WI38 (cell line): ENCODE data around the gene RREB1.

Experiments used
- H3K4me3 ChIP-seq: 2 replicates; pipeline ENCODE4 v1.5.1; 2011; ENCODE audit warnings: low read depth, mild to moderate bottlenecking, control low read depth, low read length
- TF ChIP-seq, protein P1 (sequence below): IDR thresholded peaks from 2 replicates; pipeline ENCODE4 v1.5.1; 2012; ENCODE audit warnings: low read depth, mild to moderate bottlenecking, control low read depth, low read length

The RREB1 gene

DNA sequence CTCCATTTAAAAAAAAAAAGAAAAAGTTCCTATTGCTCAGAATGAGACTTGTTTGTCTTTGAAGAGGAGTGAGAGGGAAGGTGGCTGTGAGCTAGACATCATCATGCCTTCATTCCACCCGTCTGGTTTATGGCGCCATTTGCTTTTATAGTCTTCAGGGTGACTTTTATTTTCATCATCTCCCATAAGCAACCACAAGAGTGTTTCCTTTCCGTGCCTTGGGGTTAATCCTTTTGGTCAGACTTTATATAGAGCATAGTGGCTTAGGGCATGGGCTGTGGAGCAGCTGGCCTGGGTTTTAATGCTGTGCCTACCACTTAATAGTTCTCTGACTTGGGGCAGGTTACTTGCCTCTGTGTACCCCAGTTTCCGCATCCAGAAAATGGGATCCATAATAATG, 77.8 kb downstream of the RREB1 start:
- H3K4me3 ChIP-seq = no peak overlapping the region
- TF ChIP-seq, protein P1, sequence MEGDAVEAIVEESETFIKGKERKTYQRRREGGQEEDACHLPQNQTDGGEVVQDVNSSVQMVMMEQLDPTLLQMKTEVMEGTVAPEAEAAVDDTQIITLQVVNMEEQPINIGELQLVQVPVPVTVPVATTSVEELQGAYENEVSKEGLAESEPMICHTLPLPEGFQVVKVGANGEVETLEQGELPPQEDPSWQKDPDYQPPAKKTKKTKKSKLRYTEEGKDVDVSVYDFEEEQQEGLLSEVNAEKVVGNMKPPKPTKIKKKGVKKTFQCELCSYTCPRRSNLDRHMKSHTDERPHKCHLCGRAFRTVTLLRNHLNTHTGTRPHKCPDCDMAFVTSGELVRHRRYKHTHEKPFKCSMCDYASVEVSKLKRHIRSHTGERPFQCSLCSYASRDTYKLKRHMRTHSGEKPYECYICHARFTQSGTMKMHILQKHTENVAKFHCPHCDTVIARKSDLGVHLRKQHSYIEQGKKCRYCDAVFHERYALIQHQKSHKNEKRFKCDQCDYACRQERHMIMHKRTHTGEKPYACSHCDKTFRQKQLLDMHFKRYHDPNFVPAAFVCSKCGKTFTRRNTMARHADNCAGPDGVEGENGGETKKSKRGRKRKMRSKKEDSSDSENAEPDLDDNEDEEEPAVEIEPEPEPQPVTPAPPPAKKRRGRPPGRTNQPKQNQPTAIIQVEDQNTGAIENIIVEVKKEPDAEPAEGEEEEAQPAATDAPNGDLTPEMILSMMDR = no peak

DNA sequence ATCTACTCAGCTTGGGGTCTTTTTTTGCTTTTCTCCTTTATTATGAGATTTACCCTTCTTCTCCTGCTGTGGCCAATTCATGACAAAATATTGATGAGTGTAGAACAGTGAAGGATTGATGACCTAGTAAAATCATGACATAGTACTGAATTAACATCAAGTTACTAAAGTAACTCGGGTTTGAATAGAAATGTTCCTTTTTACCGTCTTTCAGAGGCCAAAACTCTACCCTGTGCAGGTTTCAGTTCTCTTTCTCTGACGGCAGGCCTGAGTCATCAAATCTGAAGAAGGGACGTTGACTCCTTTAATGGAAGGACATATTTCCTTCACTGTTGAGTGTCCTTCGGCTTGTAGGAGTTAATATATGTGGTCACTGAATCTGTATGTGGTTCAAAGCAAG, 80.7 kb downstream of the RREB1 start:
- TF ChIP-seq, protein P1 = no peak
- H3K4me3 ChIP-seq = no peak overlapping the region

DNA sequence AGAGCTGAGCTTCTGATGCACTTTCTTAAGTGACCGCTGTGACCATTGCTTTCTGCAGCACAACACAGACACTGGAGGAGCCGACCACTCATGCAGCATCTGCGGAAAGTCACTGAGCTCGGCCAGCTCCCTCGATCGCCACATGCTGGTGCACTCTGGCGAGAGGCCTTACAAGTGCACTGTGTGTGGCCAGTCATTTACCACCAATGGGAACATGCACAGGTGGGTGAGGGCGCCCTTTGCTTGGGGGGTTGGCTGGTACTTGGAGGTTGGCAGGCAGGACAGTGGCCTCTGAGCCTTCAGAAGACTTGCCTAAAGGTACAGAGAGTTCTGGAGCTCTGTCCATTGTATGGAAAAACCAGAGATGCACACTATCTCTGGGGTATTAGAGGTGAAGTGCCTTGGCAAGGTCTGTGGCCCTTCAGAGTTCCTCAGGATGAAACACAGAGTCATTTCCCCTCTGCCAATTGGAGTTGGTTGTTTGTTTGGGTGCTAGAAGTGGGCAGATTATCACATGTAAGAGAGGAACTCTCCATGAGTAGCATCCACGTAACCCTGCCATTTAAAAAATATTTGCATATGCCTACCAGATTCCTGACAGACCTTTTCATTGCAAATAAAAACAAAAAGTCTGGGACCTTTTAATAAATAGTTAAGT, 81.5 kb downstream of the RREB1 start:
- TF ChIP-seq, protein P1 = no peak
- no peak overlapping the region for H3K4me3 ChIP-seq

DNA sequence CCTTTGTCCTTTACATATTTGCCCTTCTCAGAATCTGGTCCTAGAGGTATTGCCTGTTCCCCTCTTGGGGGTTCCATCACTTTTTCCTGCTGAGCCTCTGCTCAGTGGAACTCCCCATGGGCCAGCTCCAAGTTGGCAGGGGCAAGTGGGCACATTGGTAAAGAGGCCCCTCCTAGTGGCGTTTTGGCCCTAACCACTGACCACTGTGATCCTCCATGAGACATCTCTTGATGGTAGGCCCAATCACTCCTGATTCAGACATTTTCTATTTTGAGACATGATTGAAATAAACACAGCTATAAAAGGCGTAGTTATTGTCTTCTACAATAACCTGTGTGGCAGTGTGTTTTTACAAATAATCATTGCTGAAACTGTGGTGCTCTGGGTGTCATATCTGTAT, 83.0 kb downstream of the RREB1 start:
- no peak overlapping the region for H3K4me3 ChIP-seq
- TF ChIP-seq, protein P1 = no peak

DNA sequence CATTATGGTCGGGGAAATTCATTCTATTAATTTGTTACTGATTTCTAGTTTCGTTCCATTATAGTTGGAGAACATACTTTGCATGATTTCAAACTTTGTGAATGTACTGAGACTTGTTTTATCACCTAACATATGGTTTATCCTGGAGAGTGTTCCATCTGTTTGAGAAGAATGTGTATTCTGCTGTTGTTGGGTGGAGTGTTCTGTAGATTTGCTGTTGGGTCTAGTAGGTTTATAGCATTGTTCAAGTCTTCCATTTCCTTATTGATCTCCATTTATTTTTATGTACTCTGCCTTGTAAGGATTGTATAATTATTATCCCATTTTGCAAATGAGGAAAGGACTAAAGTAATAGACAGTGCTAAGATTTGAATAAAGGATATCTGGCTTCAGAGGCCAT, 85.4 kb downstream of the RREB1 start:
- TF ChIP-seq, protein P1 = no peak
- no peak overlapping the region for H3K4me3 ChIP-seq

DNA sequence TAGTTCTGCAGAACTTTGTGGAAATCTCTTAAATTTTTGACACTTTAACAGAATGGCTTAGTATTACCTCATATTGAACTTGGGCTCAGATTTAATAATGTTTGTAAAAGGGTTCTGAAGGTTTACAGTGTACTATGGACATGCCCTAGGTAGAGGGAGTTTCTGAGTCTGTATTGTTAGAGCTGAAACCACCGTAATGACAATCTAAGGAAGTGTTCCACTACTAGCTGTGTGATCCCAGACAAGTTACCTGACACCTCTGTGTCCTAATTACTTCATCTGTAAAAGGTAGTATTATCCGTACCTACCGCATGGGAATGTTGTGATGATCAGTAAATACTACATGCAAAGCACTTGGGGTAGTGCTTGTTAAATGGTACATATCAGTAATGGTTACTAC, 86.9 kb downstream of the RREB1 start:
- H3K4me3 ChIP-seq = no peak overlapping the region
- TF ChIP-seq, protein P1 = no peak

DNA sequence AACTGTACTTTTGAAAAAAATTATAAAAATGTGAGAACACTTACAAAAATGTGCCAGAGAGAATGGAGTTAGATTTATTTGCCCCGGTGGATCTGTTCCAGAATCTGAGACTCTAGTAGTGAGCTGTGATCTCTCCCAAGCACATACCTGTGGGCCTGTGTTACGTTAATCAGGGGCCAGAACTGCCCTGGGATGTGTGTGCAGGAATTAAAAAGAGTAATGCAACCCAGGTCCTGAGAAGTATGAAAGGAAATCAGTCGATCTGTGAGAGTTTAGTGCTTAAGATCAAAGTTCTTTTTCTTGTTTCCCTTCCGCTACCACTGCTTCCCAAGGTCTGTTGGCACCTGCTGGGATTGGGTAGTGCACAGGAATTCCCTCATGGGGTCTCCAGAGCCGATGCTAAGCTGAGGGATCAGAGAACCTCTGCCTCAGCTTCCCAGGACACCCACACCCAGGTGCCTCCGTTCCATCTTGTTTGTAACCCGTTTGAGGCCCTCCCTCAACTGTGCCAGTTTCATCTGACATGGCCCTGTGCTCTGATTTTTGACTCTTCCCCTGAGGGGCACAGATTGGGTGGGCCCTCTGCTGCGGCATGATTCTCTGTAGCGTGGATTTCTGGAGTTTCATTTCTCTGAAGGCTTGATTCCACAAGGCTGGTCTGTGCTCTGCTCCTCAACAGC, 87.7 kb downstream of the RREB1 start:
- TF ChIP-seq, protein P1 = no peak
- no peak overlapping the region for H3K4me3 ChIP-seq
